Skeletal muscle cell (primary cell): ENCODE data around the gene B9D2.
A peak's percentile ranks its signal among the peaks of the same experiment; 100 is the strongest.

Source experiments
- DNase-seq: peaks from one replicate; pipeline ENCODE4 v3.0.0-alpha.2; 2010; ENCODE audit warnings: low read depth
- H3K4me3 ChIP-seq: 2 replicates; pipeline ENCODE4 v1.5.1; 2011; ENCODE audit warnings: low read depth, mild to moderate bottlenecking, control low read depth, low read length, moderate library complexity

B9D2 gene

DNA sequence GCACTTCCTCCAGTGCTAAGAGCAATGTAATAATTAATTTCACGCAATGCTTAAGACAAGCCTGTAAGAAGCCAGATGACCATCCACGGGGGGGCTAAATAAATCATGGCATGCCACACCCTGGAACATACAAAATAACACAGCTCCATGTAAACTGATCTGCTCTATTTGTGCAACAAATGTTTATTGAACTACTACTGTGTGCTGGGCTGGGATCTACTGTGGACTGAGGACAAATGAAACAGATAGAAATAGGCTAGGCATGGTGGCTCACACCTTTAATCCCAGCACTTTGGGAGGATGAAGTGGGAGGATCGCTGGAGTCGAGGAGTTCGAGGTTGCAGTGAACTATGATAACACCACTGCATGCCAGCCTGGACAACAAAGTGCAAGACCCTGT lies 31.5 kb downstream of the B9D2 start:
- no peak for DNase-seq
- H3K4me3 ChIP-seq: no peak overlapping the region

DNA sequence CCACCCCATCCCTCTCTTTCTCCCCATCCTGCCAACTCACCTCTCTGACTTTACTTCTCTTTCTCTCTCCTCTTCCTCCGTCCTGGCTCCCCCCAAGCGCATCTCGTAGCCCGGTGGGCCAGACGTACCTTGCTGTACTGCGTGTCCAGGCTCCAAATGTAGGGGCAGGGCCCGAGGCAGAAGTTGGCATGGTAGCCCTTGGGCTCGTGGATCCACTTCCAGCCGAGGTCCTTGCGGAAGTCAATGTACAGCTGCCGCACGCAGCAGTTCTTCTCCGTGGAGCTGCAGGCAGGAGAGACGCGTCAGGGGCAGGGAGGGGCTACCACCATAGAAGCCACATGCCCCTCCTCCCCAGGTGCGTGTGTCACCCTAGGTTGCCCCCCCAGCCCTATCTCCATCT lies 31.9 kb downstream of the B9D2 start:
- DNase-seq: no peak

DNA sequence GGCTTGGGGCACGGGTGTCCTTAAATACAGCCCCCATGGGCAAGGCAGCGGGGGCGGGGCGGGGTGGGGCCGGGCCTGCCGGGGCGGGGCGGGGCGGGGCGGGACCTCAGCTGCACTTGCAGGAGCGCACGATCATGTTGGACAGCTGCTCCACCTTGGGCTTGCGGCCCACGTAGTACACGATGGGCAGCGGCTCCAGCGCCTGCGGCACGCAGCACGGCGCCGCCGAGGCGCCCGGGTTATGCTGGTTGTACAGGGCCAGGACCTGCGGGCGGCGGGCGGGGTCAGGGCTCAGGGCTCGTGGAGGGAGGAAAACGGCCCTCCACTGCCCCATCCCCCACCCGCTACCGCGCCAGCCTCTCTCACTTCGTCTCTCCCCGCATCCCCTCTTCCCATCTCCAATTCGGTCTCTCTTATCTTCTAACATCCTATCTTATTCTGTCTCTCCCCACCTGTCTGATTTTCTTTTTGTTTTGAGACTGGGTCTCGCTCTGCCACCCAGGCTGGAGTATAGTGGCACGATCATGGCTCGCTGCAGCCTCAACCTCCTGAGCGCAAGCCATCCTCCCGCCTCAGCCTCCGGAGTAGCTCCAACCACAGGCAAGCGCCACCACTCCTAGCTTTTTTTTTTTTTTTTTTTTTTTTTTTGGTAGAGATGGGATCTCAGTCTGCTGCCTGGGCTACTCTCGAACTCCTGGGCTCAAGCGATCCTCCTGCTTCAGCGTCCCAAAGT lies 32.8 kb downstream of the B9D2 start:
- no peak for DNase-seq
- H3K4me3 ChIP-seq: no peak overlapping the region

More for the DNA sequence above, 31.9 kb downstream of the B9D2 start:
- H3K4me3 ChIP-seq: no peak overlapping the region

DNA sequence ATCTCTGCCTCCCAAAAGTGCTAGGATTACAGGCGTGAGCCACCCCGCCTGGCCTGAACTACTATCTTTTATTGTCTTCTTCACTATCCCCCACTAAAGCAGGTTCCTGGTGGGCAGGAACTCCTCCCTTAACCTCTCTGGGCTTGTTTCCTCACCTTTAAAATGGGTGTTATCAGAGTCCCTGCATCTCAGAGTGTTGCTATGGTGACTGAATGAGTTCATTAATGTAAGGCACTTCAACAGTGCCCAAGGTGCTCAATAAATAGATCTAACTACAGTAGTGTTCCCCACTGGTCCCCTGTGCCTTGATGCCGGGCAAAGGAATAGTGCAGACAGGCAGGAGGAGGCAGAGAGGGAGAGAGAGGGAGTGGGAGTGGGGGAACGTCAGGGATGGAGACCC lies 33.5 kb downstream of the B9D2 start:
- DNase-seq: no peak
- H3K4me3 ChIP-seq: no peak overlapping the region

DNA sequence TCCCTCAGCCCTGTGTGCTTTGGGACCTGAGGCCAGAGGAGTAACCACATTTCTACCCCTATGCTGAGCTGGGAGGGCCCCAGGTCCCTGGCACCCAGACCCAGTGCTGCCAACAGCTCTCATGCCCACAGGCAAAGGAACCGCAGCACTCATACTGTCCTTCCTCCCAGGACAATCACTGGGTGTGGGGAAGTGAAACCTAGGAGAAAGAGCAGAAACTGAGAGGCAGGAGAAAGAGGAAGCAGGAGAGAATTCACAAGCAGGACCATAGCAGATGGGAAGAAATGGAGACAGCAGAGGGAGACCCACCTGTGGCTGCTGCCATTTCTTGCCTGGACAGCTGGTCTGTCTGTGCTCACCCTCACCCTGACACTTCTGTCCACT lies 35.1 kb downstream of the B9D2 start:
- DNase-seq: no peak

DNA sequence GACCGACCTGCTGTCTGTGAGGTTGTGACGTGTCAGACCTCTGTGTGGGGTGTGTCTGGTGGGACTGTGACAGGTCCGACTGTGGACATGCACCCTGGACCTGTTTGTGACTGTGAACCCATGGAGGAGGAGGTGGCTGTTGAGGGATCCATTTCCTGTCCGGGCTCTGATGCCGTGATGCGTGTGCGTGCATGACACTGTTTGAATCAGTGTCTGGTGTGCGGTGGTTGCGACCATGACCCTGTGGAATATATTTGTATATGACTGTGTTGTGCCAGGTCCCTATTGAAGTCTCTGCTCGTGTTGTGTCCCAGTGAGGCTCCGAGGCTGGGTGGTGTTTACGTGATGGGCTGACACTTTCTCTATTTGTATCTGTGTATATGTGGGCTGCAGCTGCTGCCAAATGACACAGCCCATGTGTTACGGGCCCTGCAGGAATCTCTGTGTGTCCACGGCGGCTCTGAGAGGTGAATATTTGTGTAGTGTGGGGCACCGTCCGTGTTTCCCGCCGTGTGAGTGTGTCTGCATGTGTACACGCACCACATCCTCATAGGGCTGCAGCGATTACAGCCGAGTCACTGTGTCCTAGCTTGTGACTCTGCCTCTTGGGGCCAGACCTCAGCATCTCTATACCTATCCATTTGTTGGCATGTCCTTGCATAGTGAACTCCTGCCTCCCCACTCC lies 35.6 kb downstream of the B9D2 start:
- no peak overlapping the region for H3K4me3 ChIP-seq
- DNase-seq: no peak

More for the DNA sequence above, 35.1 kb downstream of the B9D2 start:
- no peak overlapping the region for H3K4me3 ChIP-seq

DNA sequence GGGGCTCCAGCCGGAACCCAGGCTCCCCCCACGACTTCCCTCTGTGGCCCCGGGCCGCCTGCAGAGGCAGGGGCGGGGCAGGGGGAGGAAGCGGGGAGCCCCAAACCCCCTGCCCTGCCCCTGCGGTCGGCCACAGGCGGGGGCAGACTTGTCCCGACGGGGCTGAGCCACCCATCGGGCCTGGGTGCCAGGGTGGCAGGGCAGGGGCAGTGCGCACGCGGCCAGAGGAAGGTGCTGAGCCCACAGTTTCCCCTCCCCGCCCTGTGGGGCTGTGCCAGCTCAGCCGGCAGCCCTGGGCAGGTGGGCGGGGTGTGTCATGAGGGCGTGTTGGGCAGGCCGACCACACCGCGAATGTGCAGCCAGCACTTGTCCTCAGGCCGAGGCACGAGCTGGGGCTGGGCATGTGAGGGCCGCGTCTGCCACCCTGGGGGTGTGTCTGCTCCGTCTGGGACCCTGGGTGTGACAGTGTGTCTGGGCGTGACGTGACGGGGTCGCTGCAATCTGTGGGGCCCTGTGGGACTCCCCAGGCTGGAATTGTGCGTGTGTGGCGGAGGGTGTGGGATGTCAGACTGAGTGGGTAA lies 36.3 kb downstream of the B9D2 start:
- DNase-seq: no peak
- H3K4me3 ChIP-seq: no peak overlapping the region

DNA sequence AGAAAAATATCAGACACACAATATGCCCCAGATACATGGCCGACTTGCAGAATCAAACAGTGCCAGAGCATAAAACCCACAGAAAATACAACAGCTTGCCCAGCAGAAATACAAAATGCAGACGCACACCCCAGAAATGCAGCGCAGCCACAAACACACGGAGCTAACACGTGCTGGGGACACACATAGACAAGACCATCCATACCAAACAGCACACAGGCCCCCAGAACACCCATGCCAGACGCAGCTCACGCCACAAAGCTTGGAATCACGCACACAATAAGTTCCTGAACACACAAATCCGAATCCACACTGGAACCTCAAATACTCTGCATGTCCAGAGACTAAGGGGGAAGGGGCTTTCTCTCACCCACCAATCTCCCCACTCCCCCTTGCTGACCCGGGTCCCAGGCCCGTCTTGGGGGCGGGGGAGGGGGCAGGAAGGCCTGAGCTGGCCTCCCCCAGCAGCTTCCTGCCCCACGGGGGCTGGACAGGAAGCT lies 36.8 kb downstream of the B9D2 start:
- DNase-seq: no peak
- no peak overlapping the region for H3K4me3 ChIP-seq

DNA sequence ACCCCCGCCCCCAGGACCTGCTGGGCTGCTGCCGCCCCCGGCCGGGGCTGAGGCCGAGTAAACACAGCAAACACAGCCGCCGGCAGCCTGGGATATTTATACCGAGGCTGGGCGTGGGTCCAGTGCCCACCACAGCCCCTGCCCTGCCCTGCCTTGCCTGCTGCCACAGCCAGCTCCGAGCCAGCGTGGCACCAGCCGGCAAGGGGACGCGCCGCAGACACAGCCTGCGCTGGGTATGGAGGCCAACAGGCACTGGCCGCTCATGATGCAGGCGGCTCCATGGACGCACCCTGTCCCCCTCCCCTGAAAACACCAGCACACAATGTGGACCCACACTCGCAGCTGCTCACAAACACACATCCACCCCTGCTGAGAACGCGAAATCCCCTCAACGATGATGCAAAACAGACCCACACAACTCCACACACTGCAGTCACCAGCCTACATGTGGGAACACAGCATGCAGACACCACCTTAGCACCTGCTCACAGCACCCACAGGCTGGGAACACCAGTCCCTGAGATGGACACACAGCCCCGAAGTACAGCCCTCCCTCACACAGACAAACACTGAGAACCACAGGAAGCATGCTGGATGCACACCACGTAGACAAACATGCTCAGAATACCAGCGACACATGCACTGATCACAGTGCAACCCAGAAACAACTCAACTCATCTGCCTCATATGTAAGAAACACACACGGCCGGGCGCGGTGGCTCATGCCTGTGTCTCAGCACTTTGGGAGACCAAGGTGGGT lies 37.8 kb downstream of the B9D2 start:
- H3K4me3 ChIP-seq: peak overlapping the region; percentile 3
- peak; percentile 56 for DNase-seq

DNA sequence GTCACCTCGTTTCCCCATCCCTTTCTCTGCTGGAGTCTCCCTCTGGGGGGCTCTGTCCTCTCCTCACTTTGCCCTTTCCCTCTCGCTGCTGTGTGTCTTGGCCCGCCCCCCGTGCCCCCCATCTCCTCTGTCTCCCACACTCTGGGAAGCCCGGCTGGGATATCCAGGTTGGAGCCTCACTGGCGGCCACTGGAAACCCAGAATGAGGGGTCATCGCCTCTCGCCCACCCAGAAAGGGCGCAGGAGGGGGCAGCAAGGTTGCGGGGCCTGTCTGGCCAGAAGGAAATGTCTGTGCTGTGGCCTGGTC lies 38.4 kb downstream of the B9D2 start:
- peak overlapping the region; percentile 9 for H3K4me3 ChIP-seq
- no peak for DNase-seq

DNA sequence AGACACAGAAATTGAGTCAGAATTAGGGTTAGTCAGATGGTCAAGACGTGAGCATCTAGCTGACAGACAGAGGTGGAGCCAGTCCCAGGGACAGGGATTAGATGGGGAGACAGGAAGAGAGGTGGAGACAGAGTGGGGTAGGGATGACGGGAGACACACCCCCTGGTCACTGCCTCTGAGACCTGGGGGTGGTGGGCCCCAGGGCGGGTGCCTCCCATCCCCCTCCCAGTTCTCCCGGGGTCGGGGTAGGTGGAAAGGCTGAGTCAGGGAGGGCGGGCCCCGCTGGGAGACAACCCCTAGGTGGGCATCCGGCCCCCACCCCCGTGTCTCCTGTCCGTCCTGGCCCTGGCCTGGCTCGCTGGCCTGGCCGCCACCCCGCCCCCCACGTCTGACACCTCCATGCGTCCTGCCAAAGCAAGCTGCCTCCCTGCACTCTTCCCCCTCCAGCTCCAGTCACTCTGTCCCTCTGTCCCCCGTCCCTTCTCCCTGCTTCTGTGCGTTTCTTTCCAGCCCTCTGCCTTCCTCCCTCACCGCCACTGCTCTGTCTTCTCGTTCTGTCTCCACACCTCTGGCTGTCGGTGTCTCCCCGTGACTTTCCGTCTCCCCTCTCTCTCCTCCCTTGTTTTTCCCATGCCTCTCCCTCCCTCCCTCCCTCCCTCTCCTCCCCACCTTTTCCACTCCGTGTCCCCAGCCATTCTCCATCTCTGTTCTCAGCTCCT lies 38.9 kb downstream of the B9D2 start:
- H3K4me3 ChIP-seq: peak overlapping the region; percentile 9
- DNase-seq: peak; percentile 79

DNA sequence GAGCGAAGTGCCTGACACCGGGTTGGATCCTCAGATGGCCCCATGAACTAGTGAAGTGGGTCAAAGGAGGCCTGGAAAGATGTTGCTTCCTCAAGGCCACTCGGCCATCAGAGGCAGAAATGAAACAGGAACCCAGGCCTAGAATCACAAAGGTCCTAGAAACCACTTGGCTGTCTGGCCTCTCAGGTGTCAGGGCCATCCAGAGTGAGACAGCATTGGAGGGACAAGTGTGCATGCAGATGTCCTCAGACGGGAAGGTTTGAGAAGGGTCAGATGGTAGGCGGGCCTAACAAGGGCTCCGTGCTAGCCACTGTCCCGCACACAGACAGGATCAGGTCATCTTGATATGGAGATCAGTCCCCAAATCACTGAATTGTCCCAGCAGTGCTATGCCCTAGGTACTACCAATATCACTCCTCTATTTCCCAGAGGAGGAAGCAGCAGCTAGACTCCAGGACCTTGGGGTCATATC lies 39.7 kb downstream of the B9D2 start:
- no peak for DNase-seq
- no peak overlapping the region for H3K4me3 ChIP-seq

DNA sequence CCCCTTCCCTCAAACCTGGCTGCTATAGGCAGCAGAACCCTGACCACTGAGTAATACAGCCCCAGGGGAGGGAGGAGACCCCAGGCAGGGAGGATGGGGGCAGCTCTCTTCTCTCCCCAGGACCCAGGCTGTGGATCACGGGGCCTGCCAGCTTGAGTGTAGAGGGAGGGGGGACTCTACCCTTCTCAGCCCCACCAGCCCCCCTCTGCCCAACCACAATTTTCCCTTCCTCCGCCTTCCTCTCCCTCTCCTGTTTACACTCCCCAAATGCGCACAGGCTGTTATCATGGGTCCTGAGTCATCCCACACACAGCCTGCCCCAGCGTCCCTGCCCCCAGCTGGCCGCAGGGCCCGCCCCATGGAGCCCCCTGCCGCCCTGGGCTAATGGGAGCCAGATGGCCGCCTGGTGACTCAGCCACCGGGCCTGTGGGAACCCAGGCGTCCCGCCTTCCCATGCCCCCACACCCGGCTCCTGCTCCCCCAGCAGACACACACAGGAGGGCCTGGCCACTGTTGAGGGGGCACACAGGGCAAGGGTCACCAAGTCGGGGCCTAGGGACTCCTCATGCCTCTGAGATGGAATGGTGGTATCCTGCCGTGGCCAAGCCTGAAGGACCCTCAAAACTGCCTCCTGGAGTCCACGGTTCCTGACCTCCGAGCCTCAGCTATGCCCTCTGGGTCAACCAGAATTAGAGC lies 40.4 kb downstream of the B9D2 start:
- peak; percentile 92 for DNase-seq

DNA sequence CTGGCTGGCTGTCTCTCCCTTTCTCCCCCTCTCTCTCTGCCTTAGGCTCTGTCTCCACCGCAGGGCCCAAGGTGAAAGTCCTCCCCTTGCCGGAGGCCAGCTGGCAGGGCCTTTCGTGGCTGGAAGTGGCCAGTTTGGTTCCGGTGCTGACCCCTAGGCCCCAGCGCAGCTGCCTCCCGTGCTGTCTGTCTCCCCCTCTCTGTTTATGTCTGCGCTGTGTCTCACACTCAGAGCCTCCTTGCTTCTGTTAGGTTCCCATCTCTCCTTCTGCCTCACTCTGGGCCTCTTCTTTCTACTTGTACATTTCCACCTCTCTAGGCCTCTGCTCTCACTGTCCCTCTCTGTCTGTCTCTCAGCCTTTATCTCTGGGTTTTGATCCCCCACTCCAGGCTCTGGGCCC lies 40.9 kb downstream of the B9D2 start:
- no peak for DNase-seq
- no peak overlapping the region for H3K4me3 ChIP-seq

More for the DNA sequence above, 40.4 kb downstream of the B9D2 start:
- H3K4me3 ChIP-seq: no peak overlapping the region

DNA sequence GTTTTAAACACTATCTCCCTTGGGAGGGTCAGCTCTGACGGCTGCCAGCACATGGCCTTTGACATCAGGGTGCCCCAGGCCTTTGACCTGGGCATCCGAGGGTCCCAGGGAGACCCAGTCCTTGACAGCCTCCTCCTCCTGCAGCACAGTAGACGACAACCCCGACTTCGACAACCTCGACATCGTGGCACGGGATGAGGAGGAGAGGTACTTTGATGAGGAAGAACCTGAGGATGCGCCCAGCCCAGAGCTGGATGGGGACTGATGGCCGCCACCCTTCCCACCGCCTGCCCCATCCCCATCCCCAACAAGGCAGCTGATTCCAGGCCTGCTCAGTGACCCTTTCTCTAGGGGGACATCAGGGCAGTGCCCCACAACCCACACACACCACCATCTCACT lies 41.5 kb downstream of the B9D2 start:
- DNase-seq: no peak
- H3K4me3 ChIP-seq: no peak overlapping the region

DNA sequence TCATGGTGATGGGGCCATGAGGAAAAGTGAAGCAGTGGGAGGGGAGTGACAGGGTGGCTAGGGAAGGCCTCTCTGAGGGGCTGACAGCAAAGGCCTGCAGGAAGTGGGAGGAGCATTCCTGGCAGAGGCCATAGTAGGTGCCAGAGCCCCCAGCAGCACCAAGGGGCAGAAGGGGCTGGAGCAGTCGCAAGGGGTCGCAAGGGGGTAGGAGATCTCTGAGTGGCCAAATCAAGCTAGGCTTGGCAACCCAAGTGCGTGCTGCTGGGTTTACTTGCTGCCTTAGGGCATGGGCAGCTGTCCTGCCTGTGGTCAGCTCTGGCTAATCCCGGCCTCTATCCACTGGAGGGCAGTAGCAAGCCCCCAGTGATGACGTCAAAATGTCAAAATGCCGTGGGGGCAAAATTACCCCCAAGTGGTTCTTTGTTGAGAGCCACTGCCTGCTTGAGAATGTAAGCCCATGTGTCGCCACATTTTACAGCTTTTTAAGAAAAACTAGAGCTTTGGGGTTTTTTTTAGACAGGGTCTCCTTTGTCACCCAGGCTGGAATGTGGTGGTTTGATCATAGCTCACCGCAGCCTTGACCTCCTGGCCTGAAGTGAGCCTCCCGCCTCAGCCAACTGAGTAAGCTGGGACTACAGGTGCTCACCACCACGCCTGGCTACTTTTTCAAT lies 42.2 kb downstream of the B9D2 start:
- H3K4me3 ChIP-seq: no peak overlapping the region
- DNase-seq: no peak

DNA sequence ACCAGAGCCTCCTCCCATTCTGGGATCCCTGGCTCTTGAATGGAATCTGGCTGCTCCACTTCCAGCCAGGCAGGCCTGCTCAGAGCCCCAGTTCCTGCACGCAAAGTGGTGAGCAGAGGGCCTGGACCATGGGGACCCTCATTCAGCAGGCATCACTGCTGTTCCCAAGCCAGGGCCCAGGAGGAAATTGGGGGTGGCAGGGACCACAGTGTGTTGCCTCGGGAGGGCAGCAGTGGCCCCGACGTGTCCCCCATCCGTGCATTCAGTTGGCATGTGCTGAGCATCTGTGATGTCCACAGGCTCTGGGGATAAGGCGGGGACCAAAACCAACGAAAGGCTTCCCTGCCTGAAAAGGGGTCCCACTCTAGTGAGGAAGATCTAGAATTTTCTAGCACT lies 42.7 kb downstream of the B9D2 start:
- DNase-seq: no peak
- no peak overlapping the region for H3K4me3 ChIP-seq

DNA sequence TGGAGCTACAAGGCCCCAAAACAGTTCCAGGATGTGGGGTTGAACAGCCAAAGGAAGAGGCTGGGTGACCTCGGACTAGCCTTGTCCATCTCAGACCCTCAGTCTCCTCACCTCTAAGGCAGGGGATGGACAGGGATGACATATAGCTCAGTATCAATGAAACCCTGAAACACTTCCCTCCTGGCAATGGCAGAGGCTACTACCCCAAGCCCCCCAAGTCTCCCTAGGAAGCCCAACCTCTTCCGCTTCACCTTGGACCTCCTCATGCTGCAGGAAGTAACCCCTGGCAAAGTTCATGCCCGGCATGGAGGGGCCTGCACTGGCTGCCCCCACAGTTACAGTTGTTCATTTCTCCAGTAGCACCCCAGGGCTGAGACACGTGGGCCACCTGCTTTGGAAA lies 43.4 kb downstream of the B9D2 start:
- no peak overlapping the region for H3K4me3 ChIP-seq
- DNase-seq: no peak

DNA sequence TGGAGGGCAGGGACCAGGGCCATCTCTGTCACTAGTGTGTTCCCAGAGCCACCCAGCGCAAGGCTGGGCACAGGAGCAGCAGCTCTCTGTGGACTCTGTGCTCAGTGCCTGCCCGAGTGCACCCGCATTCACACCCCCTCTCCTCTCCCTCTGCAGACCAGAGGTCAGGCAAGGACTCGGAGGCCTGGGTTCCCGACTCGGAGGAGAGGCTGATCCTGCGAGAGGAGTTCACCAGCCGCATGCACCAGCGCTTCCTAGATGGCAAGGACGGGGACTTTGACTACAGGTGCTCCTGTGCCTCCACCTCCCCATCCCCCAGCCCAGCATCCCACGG lies 43.8 kb downstream of the B9D2 start:
- no peak overlapping the region for H3K4me3 ChIP-seq
- no peak for DNase-seq
